Muscle layer of duodenum (tissue), 2 donors: Measurements from ENCODE around the gene BICDL2.
"Not testable (repeated sequence)": the region's sequence is repeated elsewhere in the genome, so short reads cannot be mapped to it uniquely, and the experiment has no call there.

Source experiments
- H3K27ac ChIP-seq: one replicate; pipeline ENCODE4 v1.7.0; 2013; ENCODE audit warnings: mild to moderate bottlenecking, low read length
- H3K27me3 ChIP-seq: one replicate; pipeline ENCODE4 v1.7.0; 2013; ENCODE audit warnings: low read depth, mild to moderate bottlenecking, control low read depth, low read length
- H3K36me3 ChIP-seq, 2 donors: one replicate each; pipeline ENCODE4 v1.7.0; 2013; ENCODE audit warnings: low read length in 2 of 2, control low read depth in 1 of 2, mild to moderate bottlenecking in 1 of 2; ENCODE audit not compliant: insufficient read depth in 2 of 2, control insufficient read depth in 1 of 2
- H3K4me1 ChIP-seq, 2 donors: one replicate each; pipeline ENCODE4 v1.7.0; 2013; ENCODE audit warnings: low read length in 2 of 2, mild to moderate bottlenecking in 2 of 2, control low read depth in 1 of 2, moderate library complexity in 1 of 2; ENCODE audit not compliant: insufficient read depth in 2 of 2, control insufficient read depth in 1 of 2
- H3K4me3 ChIP-seq, 2 donors: one replicate each; pipeline ENCODE4 v1.7.0; 2013; ENCODE audit warnings: low read length in 2 of 2, low read depth in 1 of 2, mild to moderate bottlenecking in 1 of 2
- H3K9me3 ChIP-seq, 2 donors: one replicate each; pipeline ENCODE4 v1.7.0; 2013; ENCODE audit warnings: low read length in 2 of 2, control low read depth in 1 of 2, mild to moderate bottlenecking in 1 of 2; ENCODE audit not compliant: control insufficient read depth in 1 of 2
- donor health status: healthy.

Gene BICDL2

DNA sequence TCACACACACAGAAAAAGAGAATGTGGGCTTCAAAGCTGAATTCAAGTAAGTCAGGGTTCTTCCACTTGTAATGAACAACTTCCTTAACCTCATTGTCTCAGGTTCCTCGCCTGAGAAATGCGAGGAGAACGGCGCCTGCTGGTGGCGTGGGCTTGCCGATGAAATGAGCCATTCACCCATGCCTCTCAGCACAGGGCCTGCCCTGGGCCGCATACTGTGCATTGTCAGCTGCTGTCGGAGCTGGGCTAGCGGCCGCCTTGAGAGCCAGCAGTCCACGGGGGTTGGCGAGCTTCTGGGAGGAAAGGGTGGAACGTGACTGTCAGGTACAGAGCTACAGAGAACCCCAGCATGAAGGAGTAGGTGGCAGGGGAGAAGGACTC lies 16.6 kb upstream of the BICDL2 start:
- H3K4me1 ChIP-seq, H3K27me3 ChIP-seq, H3K36me3 ChIP-seq, H3K4me3 ChIP-seq, H3K27ac ChIP-seq, H3K9me3 ChIP-seq: not testable (repeated sequence)

DNA sequence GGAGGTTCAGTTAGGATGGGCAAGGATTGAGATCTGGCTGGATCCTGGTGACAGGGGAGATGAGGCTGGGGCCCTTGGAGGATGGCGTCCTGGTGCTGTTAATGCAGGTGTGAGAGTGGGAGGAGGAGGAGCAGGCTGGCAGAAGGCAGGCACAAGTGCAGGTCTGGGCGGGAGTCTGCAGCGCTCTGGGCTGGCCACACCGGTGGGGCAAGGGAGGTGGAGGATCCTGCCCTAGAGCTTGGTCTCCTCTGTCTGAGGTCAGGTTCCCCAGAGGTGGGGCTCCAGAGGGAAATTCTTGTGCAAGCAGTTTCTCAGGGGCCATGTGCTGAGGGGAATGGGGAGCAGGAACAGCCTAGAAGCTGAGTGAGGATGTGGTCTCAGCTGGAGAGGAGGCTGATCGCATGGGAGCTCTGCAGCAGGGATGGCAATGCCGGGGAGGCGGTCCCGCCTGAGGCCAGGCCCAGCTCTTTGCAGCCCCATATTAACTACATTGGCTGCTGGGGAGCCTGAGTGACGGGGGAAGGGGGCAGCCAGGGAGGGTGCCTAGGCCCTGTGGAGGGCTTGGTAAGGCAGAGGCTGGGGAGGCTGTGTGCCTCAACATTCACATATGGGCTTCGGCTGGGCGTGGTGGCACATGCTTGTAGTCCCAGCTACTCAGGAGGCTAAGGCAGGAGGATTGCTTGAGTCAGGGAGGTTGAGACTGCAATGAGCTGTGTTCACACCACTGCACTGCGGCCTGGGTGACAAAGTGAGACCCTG lies 16.0 kb upstream of the BICDL2 start:
- H3K4me3 ChIP-seq, H3K4me1 ChIP-seq, H3K27me3 ChIP-seq, H3K27ac ChIP-seq, H3K9me3 ChIP-seq, H3K36me3 ChIP-seq: not testable (repeated sequence)

DNA sequence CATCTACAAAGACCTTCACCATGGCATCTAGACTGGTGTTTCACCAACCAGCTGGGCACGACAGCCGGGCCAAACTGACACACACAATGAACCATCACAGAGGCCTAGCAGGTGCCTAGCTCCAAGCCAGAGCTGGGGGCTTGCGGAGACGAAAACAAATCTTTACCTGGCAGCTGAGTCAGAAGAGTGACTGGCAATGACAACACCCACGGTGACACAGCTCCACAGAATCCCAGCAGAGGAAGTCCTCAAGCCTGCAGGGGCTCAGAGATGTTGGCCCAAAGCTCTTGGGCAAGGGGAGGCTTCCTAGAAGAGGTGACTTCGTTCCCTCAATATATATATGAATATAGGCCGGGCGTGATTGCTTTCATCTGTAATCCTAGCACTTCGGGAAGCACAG lies 14.8 kb upstream of the BICDL2 start:
- Histone ChIP-seq H3K9me3 (no peaks in the 10 kb centered on the region), H3K27me3 (peaks cover 9% of the 10 kb centered on the region), H3K4me1 (peaks cover 0 to 9% of the 10 kb centered on the region in 2 donors), H3K27ac (no peak overlapping the region), H3K36me3 (no peaks in the 10 kb centered on the region), H3K4me3 (no peak overlapping the region)

DNA sequence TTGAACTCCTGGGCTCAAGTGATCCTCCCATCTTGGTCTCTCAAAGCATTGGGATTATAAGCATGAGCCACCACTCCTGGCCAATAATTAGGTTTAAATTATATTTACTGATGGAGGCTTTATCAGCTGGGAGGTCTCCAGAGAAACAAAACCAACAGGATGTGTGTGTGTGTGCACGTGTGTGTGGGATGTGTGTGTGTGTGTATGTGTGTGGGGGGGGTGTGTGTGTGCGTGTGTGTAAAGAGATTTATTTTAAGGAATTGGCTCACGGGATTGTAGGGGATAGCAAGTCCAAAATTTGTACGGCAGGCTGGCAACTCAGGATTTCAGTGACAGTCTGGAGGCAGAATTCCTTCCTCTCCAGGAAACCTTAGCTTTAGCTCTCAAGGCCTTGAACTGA lies 14.3 kb upstream of the BICDL2 start:
- peaks cover 14% of the 10 kb centered on the region for H3K27me3 ChIP-seq
- no peaks in the 10 kb centered on the region for H3K36me3 ChIP-seq
- H3K9me3 ChIP-seq, result no peaks in the 10 kb centered on the region
- peaks cover 0 to 13% of the 10 kb centered on the region in 2 donors for H3K4me1 ChIP-seq
- H3K27ac ChIP-seq, result no peak overlapping the region
- H3K4me3 ChIP-seq, result no peak overlapping the region

DNA sequence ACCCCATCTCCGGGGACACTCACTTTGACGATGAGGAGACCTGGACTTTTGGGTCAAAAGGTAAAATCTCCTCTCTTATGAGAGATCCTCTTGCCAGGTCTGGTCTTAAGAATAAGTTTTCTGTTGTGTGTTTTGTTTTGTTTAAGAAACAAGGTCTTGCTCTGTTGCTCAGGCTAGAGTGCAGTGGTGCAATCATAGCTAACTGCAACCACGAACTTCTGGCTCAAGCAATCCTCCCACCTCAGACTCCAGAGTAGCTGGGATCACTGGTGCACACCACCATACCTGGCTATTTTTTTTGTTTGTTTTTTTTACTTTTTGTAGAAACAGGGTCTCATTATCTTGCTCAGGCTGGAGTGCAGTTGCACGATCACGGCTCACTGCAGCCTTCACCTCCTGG lies 13.7 kb upstream of the BICDL2 start:
- peaks cover 17% of the 10 kb centered on the region for H3K27me3 ChIP-seq
- H3K9me3 ChIP-seq, result no peaks in the 10 kb centered on the region
- peaks cover 0 to 17% of the 10 kb centered on the region in 2 donors for H3K4me1 ChIP-seq
- no peak overlapping the region for H3K4me3 ChIP-seq
- no peaks in the 10 kb centered on the region for H3K36me3 ChIP-seq
- H3K27ac ChIP-seq, result no peak overlapping the region

DNA sequence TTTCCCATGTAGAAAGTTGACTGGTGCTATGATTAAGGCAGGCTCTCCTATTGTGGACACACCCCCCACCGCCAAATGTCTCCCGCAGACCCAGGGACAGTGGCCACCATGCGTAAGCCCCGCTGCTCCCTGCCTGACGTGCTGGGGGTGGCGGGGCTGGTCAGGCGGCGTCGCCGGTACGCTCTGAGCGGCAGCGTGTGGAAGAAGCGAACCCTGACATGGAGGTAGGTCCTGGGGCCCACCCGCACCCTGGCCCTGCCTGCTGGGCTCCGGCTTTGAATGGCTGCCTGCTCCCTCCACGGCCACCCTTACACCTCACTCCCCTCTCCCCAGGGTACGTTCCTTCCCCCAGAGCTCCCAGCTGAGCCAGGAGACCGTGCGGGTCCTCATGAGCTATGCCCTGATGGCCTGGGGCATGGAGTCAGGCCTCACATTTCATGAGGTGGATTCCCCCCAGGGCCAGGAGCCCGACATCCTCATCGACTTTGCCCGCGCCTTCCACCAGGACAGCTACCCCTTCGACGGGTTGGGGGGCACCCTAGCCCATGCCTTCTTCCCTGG lies 13.3 kb upstream of the BICDL2 start:
- Histone ChIP-seq H3K9me3 (no peaks in the 10 kb centered on the region), H3K27me3 (peaks cover 17% of the 10 kb centered on the region), H3K36me3 (no peaks in the 10 kb centered on the region), H3K4me3 (no peak overlapping the region), H3K4me1 (peaks cover 0 to 16% of the 10 kb centered on the region in 2 donors), H3K27ac (no peak overlapping the region)

DNA sequence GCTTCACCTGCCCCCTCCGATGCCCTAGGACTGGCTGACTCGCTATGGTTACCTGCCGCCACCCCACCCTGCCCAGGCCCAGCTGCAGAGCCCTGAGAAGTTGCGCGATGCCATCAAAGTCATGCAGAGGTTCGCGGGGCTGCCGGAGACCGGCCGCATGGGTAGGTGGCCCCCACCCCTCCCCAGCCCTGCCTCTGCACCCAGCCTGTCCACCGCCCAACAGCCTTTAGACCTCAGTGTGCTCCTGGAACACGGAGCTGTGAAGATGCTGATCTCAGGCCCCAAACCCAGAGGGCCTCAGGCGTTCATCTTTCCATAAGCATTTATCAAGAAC lies 10.6 kb upstream of the BICDL2 start:
- Histone ChIP-seq H3K27me3 (peaks cover 26% of the 10 kb centered on the region), H3K4me3 (peak overlapping the region in 1 of 2 donors; percentile 73), H3K9me3 (no peaks in the 10 kb centered on the region), H3K4me1 (peaks cover 0 to 16% of the 10 kb centered on the region in 2 donors), H3K27ac (no peak overlapping the region), H3K36me3 (no peaks in the 10 kb centered on the region)

DNA sequence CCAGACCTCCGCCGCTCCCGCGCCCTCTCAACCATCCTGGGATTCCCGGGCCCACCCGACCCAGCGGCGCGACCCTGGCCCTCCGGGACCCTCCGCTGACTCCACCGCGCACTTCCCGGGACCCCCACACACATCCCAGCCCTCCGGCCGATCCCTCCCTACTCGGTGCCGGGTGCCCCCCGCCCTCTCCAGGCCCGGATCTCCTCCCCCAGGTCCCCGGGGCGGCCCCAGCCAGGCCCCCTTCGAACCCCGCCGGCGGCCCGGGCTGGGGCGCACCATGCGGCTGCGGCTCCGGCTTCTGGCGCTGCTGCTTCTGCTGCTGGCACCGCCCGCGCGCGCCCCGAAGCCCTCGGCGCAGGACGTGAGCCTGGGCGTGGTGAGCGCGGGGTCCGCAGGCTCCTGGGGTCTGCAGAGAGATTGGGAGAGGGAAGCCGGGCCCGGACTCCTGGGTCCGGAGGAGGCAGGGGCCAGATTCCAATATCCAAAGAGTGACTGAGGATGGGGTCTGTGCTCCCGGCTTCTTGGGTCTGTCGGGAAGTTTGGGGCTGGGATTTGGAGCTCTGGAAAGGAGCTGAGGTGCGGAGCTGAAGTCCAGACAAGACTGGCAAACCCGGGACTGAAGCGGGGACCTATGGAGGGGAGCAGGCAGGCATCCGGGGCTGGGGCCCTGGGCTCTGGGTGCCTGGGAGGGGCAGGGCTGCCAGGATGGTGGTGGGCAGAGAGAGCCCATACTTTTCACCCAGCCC lies 10.1 kb upstream of the BICDL2 start:
- no peaks in the 10 kb centered on the region for H3K9me3 ChIP-seq
- no peaks in the 10 kb centered on the region for H3K36me3 ChIP-seq
- H3K4me3 ChIP-seq, result peak overlapping the region in 1 of 2 donors; percentile 73
- no peak overlapping the region for H3K27ac ChIP-seq
- peaks cover 26% of the 10 kb centered on the region for H3K27me3 ChIP-seq
- H3K4me1 ChIP-seq, result peaks cover 0 to 16% of the 10 kb centered on the region in 2 donors

DNA sequence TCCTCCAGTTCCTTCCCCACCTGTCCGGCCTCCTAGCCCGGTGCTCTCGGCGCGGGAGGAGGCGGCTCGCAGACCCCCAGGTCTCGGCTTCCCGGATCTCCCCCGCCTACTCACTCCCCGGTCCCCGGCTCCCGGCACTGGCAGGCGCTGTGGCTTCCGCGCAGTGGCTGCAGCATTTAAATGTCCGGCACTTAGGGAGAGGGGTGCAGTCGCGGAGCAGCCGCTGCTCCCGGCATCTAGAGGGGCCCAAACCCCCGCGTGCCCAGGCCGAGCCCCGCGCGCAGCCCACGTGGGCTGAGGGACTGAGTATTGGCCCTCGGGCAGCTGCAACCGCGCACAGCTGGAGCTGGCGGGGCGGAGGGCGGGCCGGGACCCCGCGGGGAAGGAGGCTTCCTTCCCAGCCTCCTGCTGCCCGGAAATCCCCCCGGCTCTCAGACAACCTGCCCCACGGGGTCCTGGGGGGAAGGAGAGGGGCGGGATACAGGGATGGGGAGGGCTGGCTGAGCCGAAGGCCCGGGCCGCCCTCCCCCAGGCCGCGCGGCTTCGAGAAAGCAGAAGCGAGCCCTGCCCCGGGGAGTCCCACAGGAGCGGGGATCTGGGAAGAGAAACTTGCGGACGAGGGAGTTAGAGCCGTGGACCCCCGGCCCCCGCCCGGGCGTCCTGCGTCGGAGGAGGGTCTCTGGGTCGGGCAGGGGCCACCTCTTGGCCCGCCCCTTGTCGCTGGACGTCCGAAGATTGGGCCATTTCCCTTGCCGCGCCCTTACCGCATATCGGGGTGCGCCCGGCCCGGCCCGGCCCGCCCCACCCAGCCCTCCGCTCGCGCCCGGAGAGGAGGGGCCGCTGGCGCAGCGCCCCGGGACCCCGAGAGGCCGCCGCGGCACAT lies 9.3 kb upstream of the BICDL2 start, which contains the start of gene MMP25:
Gene MMP25, plus strand, starts transcription at position 804 of the 883 bp plus-strand sequence. CDS start 357 bp downstream, outside the sequence.
- Histone ChIP-seq H3K27me3 (peaks cover 26% of the 10 kb centered on the region), H3K4me3 (peak within 1 kb of the TSS; percentile 16 to 73), H3K4me1 (peaks cover 0 to 16% of the 10 kb centered on the region in 2 donors), H3K36me3 (no peaks in the 10 kb centered on the region), H3K9me3 (no peaks in the 10 kb centered on the region), H3K27ac (no peak within 1 kb of the TSS)

DNA sequence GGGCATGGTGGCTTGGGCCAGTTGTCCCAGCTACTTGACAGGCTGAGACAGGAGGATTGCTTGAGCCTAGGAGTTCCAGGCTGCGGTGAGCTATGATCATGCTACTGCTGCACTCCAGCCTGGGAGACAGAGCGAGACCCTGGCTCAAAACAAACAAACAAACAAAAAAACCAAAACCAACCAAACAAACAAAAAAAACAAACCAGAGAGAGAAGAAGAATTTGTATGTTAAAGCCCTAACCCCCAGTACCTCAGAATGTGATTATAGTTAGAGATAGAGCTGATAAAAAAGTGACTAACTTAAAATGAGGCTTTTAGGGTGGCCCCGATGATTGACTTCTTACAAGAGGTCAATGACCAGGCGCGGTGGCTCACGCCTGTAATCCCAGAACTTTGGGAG lies 8.0 kb upstream of the BICDL2 start:
- Histone ChIP-seq H3K4me3 (no peak overlapping the region), H3K27me3 (peaks cover 26% of the 10 kb centered on the region), H3K9me3 (no peaks in the 10 kb centered on the region), H3K4me1 (peaks cover 0 to 16% of the 10 kb centered on the region in 2 donors), H3K27ac (no peak overlapping the region), H3K36me3 (no peaks in the 10 kb centered on the region)

DNA sequence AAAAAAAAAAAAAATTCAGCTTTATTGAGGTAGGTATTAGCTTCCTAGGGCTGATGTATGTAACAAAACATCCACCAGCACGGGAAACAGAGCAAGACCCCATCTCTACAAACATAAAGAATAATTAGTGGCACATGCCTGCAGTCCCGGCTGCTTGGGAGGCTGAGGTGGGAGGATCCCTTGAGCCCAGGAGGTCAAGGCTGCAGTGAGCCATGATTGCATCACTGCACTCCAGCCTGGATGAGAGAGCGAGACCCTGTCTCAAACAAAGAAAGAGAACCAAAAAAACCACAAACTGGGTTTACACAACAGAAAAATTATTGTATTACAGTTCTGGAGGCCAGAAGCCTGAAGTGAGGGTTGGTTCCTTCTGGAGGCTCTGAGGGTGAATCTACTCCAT lies 5.6 kb upstream of the BICDL2 start:
- H3K4me3 ChIP-seq, result no peak overlapping the region
- no peaks in the 10 kb centered on the region for H3K9me3 ChIP-seq
- no peak overlapping the region for H3K27ac ChIP-seq
- H3K36me3 ChIP-seq, result no peaks in the 10 kb centered on the region
- peaks cover 37% of the 10 kb centered on the region for H3K27me3 ChIP-seq
- peaks cover 0 to 16% of the 10 kb centered on the region in 2 donors for H3K4me1 ChIP-seq
